PFSK-1 (cell line): ENCODE measurements around the gene JAK1.

ENCODE experiments used
- FOXP2 ChIP-seq: optimal IDR thresholded peaks from 2 replicates; pipeline ENCODE3; 2011; ENCODE audit warnings: borderline replicate concordance, control low read depth, inconsistent platforms; ENCODE audit not compliant: insufficient read depth; ENCODE audit errors: extremely low read length, extremely low read depth
- POLR2AphosphoS5 ChIP-seq: IDR thresholded peaks from 2 replicates; pipeline ENCODE4 v1.6.1; 2012; ENCODE audit warnings: low read depth, mild to moderate bottlenecking, control low read depth, low read length, moderate library complexity
- REST ChIP-seq, 2 experiments: IDR thresholded peaks; 2 replicates each; pipeline versions ENCODE4 v1.6.1 to v1.8.0; 2011 to 2012; ENCODE audit warnings: low read depth in 2 of 2, low read length in 2 of 2, control low read depth in 1 of 2, inconsistent platforms in 1 of 2, mild to moderate bottlenecking in 1 of 2, moderate library complexity in 1 of 2; ENCODE audit not compliant: insufficient read depth in 1 of 2
- SIN3A ChIP-seq: IDR thresholded peaks from 2 replicates; pipeline ENCODE4 v1.6.1; 2012; ENCODE audit warnings: mild to moderate bottlenecking, low read length, moderate library complexity, borderline replicate concordance; ENCODE audit not compliant: insufficient read depth
- TAF1 ChIP-seq: IDR thresholded peaks from 2 replicates; pipeline ENCODE4 v1.6.1; 2012; ENCODE audit warnings: low read length, control low read depth, borderline replicate concordance; ENCODE audit not compliant: insufficient read depth

Gene JAK1

GRCh38 chr1:64996541-64997257 is 30.4 kb upstream of the JAK1 start:
- TF ChIP-seq REST (IDR thresholded peaks at IDR 0.05; ENCODE audit: insufficient read depth in 1 of 2, low read depth in 2 of 2, low read length in 2 of 2), result no peak
- no peak for TF ChIP-seq TAF1
- no peak for TF ChIP-seq FOXP2
- TF ChIP-seq SIN3A, result no peak
- no peak for TF ChIP-seq POLR2AphosphoS5

- no peak for TF ChIP-seq REST (IDR thresholded peaks at IDR 0.05; ENCODE audit: insufficient read depth in 1 of 2, low read depth in 2 of 2, low read length in 2 of 2)
- no peak for TF ChIP-seq SIN3A
- no peak for TF ChIP-seq FOXP2
- no peak for TF ChIP-seq TAF1
Observed at GRCh38 chr1:64995316-64995715, 29.0 kb upstream of the JAK1 start.

GRCh38 chr1:64986903-64987871 is 20.8 kb upstream of the JAK1 start:
- no peak for TF ChIP-seq FOXP2
- TF ChIP-seq POLR2AphosphoS5, result no peak
- TF ChIP-seq TAF1, result no peak
- no peak for TF ChIP-seq REST (IDR thresholded peaks at IDR 0.05; ENCODE audit: insufficient read depth in 1 of 2, low read depth in 2 of 2, low read length in 2 of 2)
- no peak for TF ChIP-seq SIN3A

- no peak for TF ChIP-seq POLR2AphosphoS5
- no peak for TF ChIP-seq TAF1
- no peak for TF ChIP-seq FOXP2
- no peak for TF ChIP-seq SIN3A
- TF ChIP-seq REST (IDR thresholded peaks at IDR 0.05; ENCODE audit: insufficient read depth in 1 of 2, low read depth in 2 of 2, low read length in 2 of 2), result no peak
Observed at GRCh38 chr1:64984737-64985136, 18.4 kb upstream of the JAK1 start.
